Measurements from ENCODE around the gene SURF6.
"Not testable (repeated sequence)": the region's sequence is repeated elsewhere in the genome, so short reads cannot be mapped to it uniquely, and the experiment has no call there.

SURF6 gene

DNA sequence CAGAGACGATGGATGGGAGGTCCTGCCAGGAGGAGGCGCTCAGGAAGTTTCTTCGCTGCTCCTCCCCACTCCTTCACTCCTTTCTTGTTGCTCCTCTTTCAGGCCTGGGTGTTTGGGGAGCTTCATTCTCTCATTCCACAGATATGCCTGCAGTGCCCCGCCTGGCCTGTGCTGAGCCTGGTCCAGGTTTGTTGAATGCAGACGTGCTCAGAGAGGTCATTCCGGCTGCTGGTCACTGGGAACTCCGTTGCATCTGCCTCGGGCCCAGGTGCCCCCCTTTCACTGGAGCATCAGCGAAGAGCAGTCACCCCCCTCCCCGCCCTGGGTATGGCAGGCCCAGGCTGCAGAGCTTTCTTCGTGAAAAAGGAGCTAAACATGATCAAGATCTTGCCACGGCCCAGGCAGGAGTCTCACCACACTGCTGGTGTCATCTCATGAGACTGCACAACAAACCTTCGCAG, 15.5 kb downstream of the SURF6 start:
- H3K36me3 ChIP-seq, result no peaks in the 10 kb centered on the region
- no peaks in the 10 kb centered on the region for H3K9me3 ChIP-seq
- H3K27ac ChIP-seq, result no peak overlapping the region
- H3K4me1 ChIP-seq (ENCODE audit: control insufficient read depth in 1 of 2, insufficient read depth in 1 of 2, low read depth in 1 of 2, low read length in 1 of 2), result no peaks in the 10 kb centered on the region
- TF ChIP-seq, protein P1, sequence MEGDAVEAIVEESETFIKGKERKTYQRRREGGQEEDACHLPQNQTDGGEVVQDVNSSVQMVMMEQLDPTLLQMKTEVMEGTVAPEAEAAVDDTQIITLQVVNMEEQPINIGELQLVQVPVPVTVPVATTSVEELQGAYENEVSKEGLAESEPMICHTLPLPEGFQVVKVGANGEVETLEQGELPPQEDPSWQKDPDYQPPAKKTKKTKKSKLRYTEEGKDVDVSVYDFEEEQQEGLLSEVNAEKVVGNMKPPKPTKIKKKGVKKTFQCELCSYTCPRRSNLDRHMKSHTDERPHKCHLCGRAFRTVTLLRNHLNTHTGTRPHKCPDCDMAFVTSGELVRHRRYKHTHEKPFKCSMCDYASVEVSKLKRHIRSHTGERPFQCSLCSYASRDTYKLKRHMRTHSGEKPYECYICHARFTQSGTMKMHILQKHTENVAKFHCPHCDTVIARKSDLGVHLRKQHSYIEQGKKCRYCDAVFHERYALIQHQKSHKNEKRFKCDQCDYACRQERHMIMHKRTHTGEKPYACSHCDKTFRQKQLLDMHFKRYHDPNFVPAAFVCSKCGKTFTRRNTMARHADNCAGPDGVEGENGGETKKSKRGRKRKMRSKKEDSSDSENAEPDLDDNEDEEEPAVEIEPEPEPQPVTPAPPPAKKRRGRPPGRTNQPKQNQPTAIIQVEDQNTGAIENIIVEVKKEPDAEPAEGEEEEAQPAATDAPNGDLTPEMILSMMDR (IDR thresholded peaks at IDR 0.05), result no peak
- H3K27me3 ChIP-seq, result peaks cover 12% of the 10 kb centered on the region
- H3K4me3 ChIP-seq (ENCODE audit: low read depth in 1 of 2, low read length in 1 of 2), result no peak overlapping the region

DNA sequence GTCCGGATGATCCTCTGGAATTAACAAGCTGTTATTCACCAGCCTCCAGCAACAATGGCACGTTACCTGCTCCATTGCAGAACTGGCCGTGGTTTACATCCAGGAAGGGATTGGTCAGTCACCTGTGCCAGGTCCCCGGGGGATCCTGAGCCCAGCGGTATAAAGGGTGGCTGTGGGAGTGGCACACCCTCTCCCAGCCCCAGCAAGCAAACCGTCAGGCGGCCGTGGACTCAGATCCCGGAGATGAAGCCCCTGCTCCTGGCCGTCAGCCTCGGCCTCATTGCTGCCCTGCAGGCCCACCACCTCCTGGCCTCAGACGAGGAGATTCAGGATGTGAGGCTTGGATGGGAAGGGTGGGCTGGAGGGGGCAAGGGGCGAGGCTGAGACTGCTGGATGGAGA, 18.4 kb downstream of the SURF6 start:
- not testable (repeated sequence) for H3K27me3 ChIP-seq; H3K9me3 ChIP-seq; H3K27ac ChIP-seq; H3K4me3 ChIP-seq (ENCODE audit: low read depth in 1 of 2, low read length in 1 of 2); H3K36me3 ChIP-seq; H3K4me1 ChIP-seq (ENCODE audit: control insufficient read depth in 1 of 2, insufficient read depth in 1 of 2, low read depth in 1 of 2, low read length in 1 of 2)

DNA sequence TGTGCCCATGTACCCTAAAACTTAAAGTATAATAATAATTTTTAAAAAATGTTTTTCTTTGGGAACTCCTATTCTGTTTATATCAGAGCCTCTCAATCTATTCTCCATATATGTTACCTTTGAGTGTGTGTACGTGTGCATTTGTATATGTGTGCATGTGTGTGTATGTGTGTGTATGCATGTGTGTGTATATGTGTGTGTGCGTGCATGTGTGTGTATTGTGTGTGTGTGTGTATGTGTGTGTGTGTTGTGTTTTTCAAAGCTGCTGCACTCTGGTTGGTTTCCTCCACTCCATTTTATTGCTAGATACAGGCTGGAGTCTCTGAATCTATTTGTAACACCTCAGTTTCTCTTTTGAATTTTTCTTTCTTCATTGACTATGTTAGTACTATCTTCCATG, 20.0 kb downstream of the SURF6 start:
- Histone ChIP-seq H3K9me3 (no peaks in the 10 kb centered on the region), H3K4me3 (ENCODE audit: low read depth in 1 of 2, low read length in 1 of 2) (no peak overlapping the region), H3K27me3 (no peaks in the 10 kb centered on the region), H3K4me1 (ENCODE audit: control insufficient read depth in 1 of 2, insufficient read depth in 1 of 2, low read depth in 1 of 2, low read length in 1 of 2) (no peaks in the 10 kb centered on the region), H3K27ac (no peak overlapping the region), H3K36me3 (no peaks in the 10 kb centered on the region)
- TF ChIP-seq, protein P1 (IDR thresholded peaks at IDR 0.05), result no peak

DNA sequence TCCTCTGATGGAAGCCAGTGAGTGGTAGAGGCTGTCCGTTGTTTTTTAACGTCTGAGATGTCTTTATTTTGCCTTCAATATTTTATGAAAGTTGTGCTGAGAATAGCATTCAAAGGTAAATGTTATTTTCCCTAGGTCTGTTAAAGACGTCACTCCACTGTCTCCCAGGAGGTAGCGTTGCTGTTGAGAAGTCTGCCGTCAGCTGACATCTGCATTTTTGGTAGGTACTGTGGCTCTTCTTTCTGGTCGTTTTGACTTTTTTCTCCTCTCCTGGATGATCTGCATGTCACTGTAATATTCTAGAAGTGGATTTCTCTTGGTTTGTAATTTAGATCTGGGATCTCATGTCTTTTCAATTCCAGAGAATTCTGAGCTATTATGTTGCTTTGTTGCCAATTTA, 26.4 kb downstream of the SURF6 start:
- no peak overlapping the region for H3K27ac ChIP-seq
- H3K9me3 ChIP-seq, result no peaks in the 10 kb centered on the region
- H3K36me3 ChIP-seq, result no peaks in the 10 kb centered on the region
- no peaks in the 10 kb centered on the region for H3K27me3 ChIP-seq
- no peaks in the 10 kb centered on the region for H3K4me1 ChIP-seq (ENCODE audit: control insufficient read depth in 1 of 2, insufficient read depth in 1 of 2, low read depth in 1 of 2, low read length in 1 of 2)
- H3K4me3 ChIP-seq (ENCODE audit: low read depth in 1 of 2, low read length in 1 of 2), result no peak overlapping the region
- TF ChIP-seq, protein P1 (IDR thresholded peaks at IDR 0.05), result no peak

DNA sequence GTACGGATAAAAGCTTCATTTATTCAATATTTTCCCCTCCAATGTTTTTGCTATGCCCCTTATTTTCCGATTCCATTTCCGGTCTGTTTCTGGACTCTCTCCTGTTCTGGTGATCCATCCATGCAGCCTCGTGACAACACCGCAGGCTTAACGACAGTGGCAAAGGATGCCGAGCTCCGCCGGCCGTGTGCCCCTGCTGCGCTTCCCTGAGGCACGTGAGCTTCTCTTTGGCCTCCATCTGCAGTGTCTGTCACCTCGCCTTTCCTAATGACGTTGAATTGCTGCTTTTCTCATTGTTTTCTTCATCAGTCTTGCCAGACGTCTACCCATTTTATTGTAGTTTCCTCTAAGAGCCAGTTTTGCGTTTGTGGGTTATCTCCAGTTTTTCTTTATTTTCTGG, 28.7 kb downstream of the SURF6 start:
- TF ChIP-seq, protein P1 (IDR thresholded peaks at IDR 0.05), result no peak
- no peaks in the 10 kb centered on the region for H3K4me1 ChIP-seq (ENCODE audit: control insufficient read depth in 1 of 2, insufficient read depth in 1 of 2, low read depth in 1 of 2, low read length in 1 of 2)
- no peaks in the 10 kb centered on the region for H3K9me3 ChIP-seq
- H3K27me3 ChIP-seq, result no peaks in the 10 kb centered on the region
- no peaks in the 10 kb centered on the region for H3K36me3 ChIP-seq
- H3K4me3 ChIP-seq (ENCODE audit: low read depth in 1 of 2, low read length in 1 of 2), result no peak overlapping the region
- H3K27ac ChIP-seq, result no peak overlapping the region

DNA sequence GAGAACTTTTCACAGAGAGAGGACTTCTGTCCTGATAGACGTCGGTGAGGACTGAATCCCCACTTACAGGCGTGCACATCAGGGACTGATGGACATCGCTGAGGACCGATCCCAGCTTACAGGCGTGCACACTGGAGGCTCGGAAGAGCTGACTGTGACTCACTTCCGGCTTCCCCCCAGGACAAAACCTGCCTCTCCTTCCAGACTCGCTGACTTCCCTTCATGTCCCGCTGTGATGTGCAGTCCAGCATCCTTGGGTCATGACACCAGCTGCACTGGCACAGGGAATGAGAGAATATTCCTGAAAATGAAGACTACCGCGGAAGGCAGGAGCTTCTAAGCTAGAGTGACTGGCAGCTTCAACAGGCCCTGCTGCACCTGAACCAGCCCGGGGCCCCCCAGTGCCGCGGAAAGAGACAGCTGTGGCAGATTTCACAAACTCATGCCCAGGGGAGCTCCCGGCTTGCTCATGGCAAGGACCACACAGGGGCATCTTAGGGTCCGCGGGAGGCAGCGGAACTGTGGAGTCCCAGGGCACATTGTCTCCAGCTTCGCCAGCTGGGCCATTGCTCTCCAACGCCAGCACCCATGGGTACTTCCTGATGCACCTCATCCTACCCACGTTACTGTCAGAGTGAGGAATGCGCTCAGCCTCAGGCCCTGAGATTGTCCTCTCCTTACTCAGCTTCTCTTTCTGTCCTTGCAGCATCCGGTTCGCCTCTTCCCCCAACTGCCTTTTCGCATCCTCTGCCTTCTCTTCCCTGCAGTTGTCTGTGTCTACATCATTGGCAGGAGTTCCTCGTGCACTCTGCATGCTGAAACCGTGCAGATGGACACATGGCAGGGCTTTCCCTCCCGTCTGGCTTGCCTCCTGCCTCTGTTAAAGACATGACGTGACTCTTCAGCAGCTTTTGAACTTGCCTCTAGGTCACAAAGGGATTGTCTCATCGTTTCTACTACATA, 29.5 kb downstream of the SURF6 start:
- H3K4me3 ChIP-seq (ENCODE audit: low read depth in 1 of 2, low read length in 1 of 2), result no peak overlapping the region
- no peaks in the 10 kb centered on the region for H3K4me1 ChIP-seq (ENCODE audit: control insufficient read depth in 1 of 2, insufficient read depth in 1 of 2, low read depth in 1 of 2, low read length in 1 of 2)
- no peaks in the 10 kb centered on the region for H3K9me3 ChIP-seq
- H3K27ac ChIP-seq, result no peak overlapping the region
- no peaks in the 10 kb centered on the region for H3K27me3 ChIP-seq
- TF ChIP-seq, protein P1 (IDR thresholded peaks at IDR 0.05), result no peak
- H3K36me3 ChIP-seq, result no peaks in the 10 kb centered on the region
